Stomach (tissue), 9 donors: ENCODE measurements around the gene MRPL34. TPM values are rescaled to one million over a fixed set of nuclear protein-coding genes. Genes with fewer than 3 reads are reported as not detected.
A peak's percentile ranks its signal among the peaks of the same experiment; 100 is the strongest.
"Not testable (repeated sequence)": the region's sequence is repeated elsewhere in the genome, so short reads cannot be mapped to it uniquely, and the experiment has no call there.

Experiments
- DNase-seq, 2 donors: peaks; one replicate each; pipeline versions ENCODE4 v3.0.0 to v3.0.0-alpha.2; 2013 to 2019
- H3K27ac ChIP-seq, 5 donors: fragments of 200-600 bp in 4 of 5; sonication (generic) in 4 of 5; one replicate each; pipeline ENCODE4 v1.5.1; 2013 to 2019; ENCODE audit warnings: mild to moderate bottlenecking in 1 of 5, moderate library complexity in 1 of 5
- H3K27me3 ChIP-seq, 3 donors: fragments of 200-600 bp; sonication (generic); one replicate each; pipeline ENCODE4 v1.5.1; 2017 to 2019; ENCODE audit warnings: mixed run types in 1 of 3
- H3K36me3 ChIP-seq, 4 donors: fragments of 200-600 bp; sonication (generic); 1 replicate in 3 of 4; 2 replicates in 1 of 4; pipeline ENCODE4 v1.5.1; 2016 to 2019
- H3K4me1 ChIP-seq, 4 donors: fragments of 200-600 bp; sonication (generic); one replicate each; pipeline ENCODE4 v1.5.1; 2016 to 2019
- H3K4me3 ChIP-seq, 4 donors: fragments of 200-600 bp; sonication (generic) in 3 of 4; one replicate each; pipeline ENCODE4 v1.5.1; 2016 to 2019; ENCODE audit warnings: mild to moderate bottlenecking in 1 of 4
- H3K9me3 ChIP-seq, 4 donors: fragments of 200-600 bp; sonication (generic); one replicate each; pipeline ENCODE4 v1.5.1; 2016 to 2019
- EP300 ChIP-seq: sonication (generic); formaldehyde crosslinking; IDR thresholded peaks from one replicate; pipeline ENCODE4 v1.6.1; 2017; ENCODE audit warnings: antibody characterized with exemption
- POLR2A ChIP-seq, 4 donors: fragments of 450-650 bp; IDR thresholded peaks; one replicate each; pipeline ENCODE4 v1.6.1; 2016; ENCODE audit warnings: antibody characterized with exemption in 4 of 4, control low read depth in 2 of 4, mild to moderate bottlenecking in 1 of 4, moderate library complexity in 1 of 4
- POLR2AphosphoS5 ChIP-seq, 3 donors: sonication (generic); formaldehyde crosslinking; IDR thresholded peaks; one replicate each; pipeline ENCODE4 v1.6.1; 2016; ENCODE audit warnings: antibody characterized with exemption in 3 of 3
- WGBS, 5 donors: extraction: QIAGEN DNeasy Blood & Tissue Kit in 3 of 5; methylation state at CpG; one replicate each; pipeline versions ENCODE4 v1.1.5 to v1.1.7; 2013 to 2018; 5-methylcytosine and 5-hydroxymethylcytosine counted together
- intact Hi-C: fragments of 100-400 bp; cut with DNase I; formaldehyde crosslinking; loops from one replicate; pipeline ENCODE4 v1.15.1; 2023; ENCODE audit warnings: low total_unique reads
- polyA plus RNA-seq, 3 donors: library from polyadenylated mRNA; stranded (reverse); fragments of 200-250 nt; gene quantifications; one replicate each; pipeline ENCODE4 v1.2.3, GENCODE V29; 2013
- total RNA-seq, 5 donors: library from RNA; depleted of rRNA; stranded (reverse); fragments of >200 nt; gene quantifications; one replicate each; pipeline versions ENCODE4 v1.1.0 to v1.2.3, GENCODE V29; 2014 to 2016
- TF ChIP-seq, protein P1 (sequence below), 7 experiments: fragments of 450-650 bp in 4 of 7; fragments of 200-600 bp in 3 of 7; sonication (generic) in 3 of 7; IDR thresholded peaks; one replicate each; pipeline ENCODE4 v1.5.1; 2016 to 2019; ENCODE audit warnings: antibody characterized with exemption in 7 of 7, control low read depth in 2 of 7, mild to moderate bottlenecking in 1 of 7
- donor health status: healthy with polysubstance abuse.
- donor health status: Bipolar disorder and iron deficiency.
- donor health status: healthy.

The MRPL34 gene
- total and polyA plus RNA-seq, 8 donors, result 6.6 to 200 (median 155) TPM

GRCh38 chr19:17293605-17294004 lies 12.1 kb upstream of the MRPL34 start:
- Histone ChIP-seq H3K27ac (peak overlapping the region in 1 of 5 donors; percentile 70), H3K9me3 (peaks cover 0 to 5% (median 0%) of the 10 kb centered on the region in 4 donors), H3K4me1 (peaks cover 0 to 34% (median 23%) of the 10 kb centered on the region in 4 donors), H3K4me3 (no peak overlapping the region), H3K36me3 (peaks cover 0 to 22% (median 11%) of the 10 kb centered on the region in 4 donors), H3K27me3 (peaks cover 0 to 5% (median 2%) of the 10 kb centered on the region in 3 donors)
- TF ChIP-seq POLR2A (IDR thresholded peaks at IDR 0.05), result no peak
- TF ChIP-seq EP300, result no peak
- TF ChIP-seq, protein P1, sequence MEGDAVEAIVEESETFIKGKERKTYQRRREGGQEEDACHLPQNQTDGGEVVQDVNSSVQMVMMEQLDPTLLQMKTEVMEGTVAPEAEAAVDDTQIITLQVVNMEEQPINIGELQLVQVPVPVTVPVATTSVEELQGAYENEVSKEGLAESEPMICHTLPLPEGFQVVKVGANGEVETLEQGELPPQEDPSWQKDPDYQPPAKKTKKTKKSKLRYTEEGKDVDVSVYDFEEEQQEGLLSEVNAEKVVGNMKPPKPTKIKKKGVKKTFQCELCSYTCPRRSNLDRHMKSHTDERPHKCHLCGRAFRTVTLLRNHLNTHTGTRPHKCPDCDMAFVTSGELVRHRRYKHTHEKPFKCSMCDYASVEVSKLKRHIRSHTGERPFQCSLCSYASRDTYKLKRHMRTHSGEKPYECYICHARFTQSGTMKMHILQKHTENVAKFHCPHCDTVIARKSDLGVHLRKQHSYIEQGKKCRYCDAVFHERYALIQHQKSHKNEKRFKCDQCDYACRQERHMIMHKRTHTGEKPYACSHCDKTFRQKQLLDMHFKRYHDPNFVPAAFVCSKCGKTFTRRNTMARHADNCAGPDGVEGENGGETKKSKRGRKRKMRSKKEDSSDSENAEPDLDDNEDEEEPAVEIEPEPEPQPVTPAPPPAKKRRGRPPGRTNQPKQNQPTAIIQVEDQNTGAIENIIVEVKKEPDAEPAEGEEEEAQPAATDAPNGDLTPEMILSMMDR (IDR thresholded peaks at IDR 0.05), result no peak
- no peak for TF ChIP-seq POLR2AphosphoS5 (IDR thresholded peaks at IDR 0.05)
- intact Hi-C loops, result no loop called here
- WGBS, 5 donors, result 87 to 94% (median 89%) methylated on average over 14 of the region's 14 CpGs
- DNase-seq, result no peak

- peaks cover 0 to 30% (median 23%) of the 10 kb centered on the region in 4 donors for H3K4me1 ChIP-seq
Measured at GRCh38 chr19:17294051-17294891, 11.4 kb upstream of the MRPL34 start.

DNA sequence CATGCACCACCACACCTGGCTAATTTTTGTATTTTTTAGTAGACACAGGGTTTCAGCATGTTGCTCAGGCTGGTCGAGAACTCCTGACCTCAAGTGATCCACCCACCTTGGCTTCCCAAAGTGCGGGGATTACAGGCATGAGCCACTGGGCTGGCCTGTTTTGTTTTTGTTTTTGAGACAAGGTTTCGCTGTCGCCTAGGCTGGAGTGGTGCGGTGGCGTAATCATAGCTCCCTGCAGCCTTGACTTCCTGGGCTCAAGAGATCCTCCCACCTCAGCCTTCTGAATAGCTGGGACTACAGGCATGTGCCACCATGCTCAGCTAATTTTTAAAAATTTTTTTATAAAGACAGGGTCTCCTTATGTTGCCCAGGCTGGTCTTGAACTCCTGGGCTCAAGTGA lies 10.1 kb upstream of the MRPL34 start:
- Histone ChIP-seq H3K4me1 (peaks cover 0 to 30% (median 21%) of the 10 kb centered on the region in 4 donors), H3K36me3 (peaks cover 0 to 34% (median 19%) of the 10 kb centered on the region in 4 donors)
- H3K4me3 ChIP-seq, DNase-seq, H3K9me3 ChIP-seq, H3K27me3 ChIP-seq, intact Hi-C loops, H3K27ac ChIP-seq: not testable (repeated sequence)
- 93 to 98% (median 96%) methylated on average over 6 of the region's 6 CpGs for WGBS, 5 donors

More at GRCh38 chr19:17294051-17294891, 11.4 kb upstream of the MRPL34 start:
- no peaks in the 10 kb centered on the region for H3K27me3 ChIP-seq
- peaks cover 0 to 26% (median 13%) of the 10 kb centered on the region in 4 donors for H3K36me3 ChIP-seq
- intact Hi-C loops, result no loop called here
- H3K9me3 ChIP-seq, result peaks cover 0 to 5% (median 0%) of the 10 kb centered on the region in 4 donors
- 77 to 81% (median 80%) methylated on average over 41 to 48 of the region's 48 CpGs for WGBS, 5 donors
- TF ChIP-seq EP300, result no peak
- TF ChIP-seq, protein P1 (IDR thresholded peaks at IDR 0.05), result no peak
- no peak for TF ChIP-seq POLR2AphosphoS5 (IDR thresholded peaks at IDR 0.05)
- no peak for TF ChIP-seq POLR2A (IDR thresholded peaks at IDR 0.05)
- H3K27ac ChIP-seq, result no peak overlapping the region
- no peak for DNase-seq
- no peak overlapping the region for H3K4me3 ChIP-seq

DNA sequence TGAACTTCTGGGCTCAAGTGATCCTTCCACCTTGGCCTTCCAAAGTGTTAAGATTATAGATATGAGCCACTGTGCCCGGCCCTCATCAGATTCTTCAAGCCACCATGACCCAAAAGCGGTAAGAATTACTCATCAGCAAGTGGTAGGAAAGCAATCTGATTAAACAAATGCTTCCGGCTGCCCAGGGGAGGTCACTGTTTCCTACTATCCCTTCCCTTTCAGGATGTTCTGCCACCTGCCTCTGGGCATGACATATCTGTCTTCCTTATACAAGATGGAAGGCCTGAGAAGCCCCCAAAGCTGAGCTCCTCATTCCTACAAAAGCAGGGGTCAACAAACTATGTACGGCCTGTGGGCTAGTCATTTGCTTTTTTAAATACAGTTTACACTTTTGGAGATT lies 9.4 kb upstream of the MRPL34 start:
- H3K9me3 ChIP-seq, result peaks cover 0 to 5% (median 0%) of the 10 kb centered on the region in 4 donors
- no peak overlapping the region for H3K4me3 ChIP-seq
- no peak for DNase-seq
- no peak overlapping the region for H3K27ac ChIP-seq
- intact Hi-C loops, result no loop called here
- TF ChIP-seq POLR2AphosphoS5 (IDR thresholded peaks at IDR 0.05) (no peak), EP300 (no peak)
- TF ChIP-seq, protein P1 (IDR thresholded peaks at IDR 0.05), result no peak
- H3K36me3 ChIP-seq, result peaks cover 0 to 41% (median 24%) of the 10 kb centered on the region in 4 donors
- peaks cover 0 to 37% (median 24%) of the 10 kb centered on the region in 4 donors for H3K4me1 ChIP-seq
- whole genome bisulfite sequencing, 5 donors, result 43 to 60% (median 51%) methylated on average over 4 of the region's 4 CpGs
- H3K27me3 ChIP-seq, result no peaks in the 10 kb centered on the region

DNA sequence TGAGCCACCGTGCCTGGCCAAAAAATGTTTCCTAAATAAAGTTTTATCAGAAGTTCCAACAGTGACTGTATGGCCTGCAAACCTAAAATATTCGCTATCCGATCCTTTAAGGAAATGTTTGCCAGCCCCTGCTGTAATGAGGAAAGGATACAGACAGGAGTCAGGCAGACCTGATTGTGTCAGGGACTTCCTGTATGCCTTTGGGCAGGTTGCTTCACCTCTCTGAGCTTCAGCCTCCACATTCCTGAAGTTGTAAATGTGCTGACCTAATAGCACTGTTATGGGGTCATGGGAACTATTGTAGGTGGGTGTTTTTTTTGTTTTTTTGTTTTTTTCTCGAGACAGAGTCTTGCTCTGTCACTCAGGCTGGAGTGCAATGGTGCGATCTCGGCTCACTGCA lies 8.7 kb upstream of the MRPL34 start:
- H3K27ac ChIP-seq, result no peak overlapping the region
- 83 to 94% (median 92%) methylated on average over 6 of the region's 6 CpGs for WGBS, 5 donors
- no peak overlapping the region for H3K4me3 ChIP-seq
- H3K9me3 ChIP-seq, result peaks cover 0 to 5% (median 0%) of the 10 kb centered on the region in 4 donors
- intact Hi-C loops, result no loop called here
- H3K27me3 ChIP-seq, result no peaks in the 10 kb centered on the region
- H3K36me3 ChIP-seq, result peaks cover 0 to 44% (median 24%) of the 10 kb centered on the region in 4 donors
- no peak for TF ChIP-seq POLR2AphosphoS5 (IDR thresholded peaks at IDR 0.05)
- no peak for TF ChIP-seq EP300
- no peak for TF ChIP-seq POLR2A (IDR thresholded peaks at IDR 0.05)
- TF ChIP-seq, protein P1 (IDR thresholded peaks at IDR 0.05), result no peak
- DNase-seq, result no peak
- H3K4me1 ChIP-seq, result peaks cover 0 to 41% (median 25%) of the 10 kb centered on the region in 4 donors
